PC-9 (cell line): ENCODE results near the gene ANKRD33. TPM values are rescaled to one million over a fixed set of nuclear protein-coding genes. Genes with fewer than 3 reads are reported as not detected.

Experiments used
- BruUV-seq: library from RNA; stranded (reverse); fragments of 400-500 nt; replicated peaks from 2 replicates; lab custom pipeline; 2021; lab: Mats Ljungman, UMichigan
- CTCF ChIA-PET: fragments of 300-600 bp; sonication (Branson Sonifier 250); formaldehyde crosslinking; loops from one replicate; lab custom pipeline; 2022; ENCODE audit warnings: antibody characterized with exemption; lab: Charles Lee
- POLR2A ChIA-PET: fragments of 300-600 bp; sonication (Branson Sonifier 250); formaldehyde crosslinking; loops from one replicate; lab custom pipeline; 2022; ENCODE audit warnings: antibody characterized with exemption; ENCODE audit not compliant: unreplicated experiment; lab: Charles Lee
- DNase-seq, 2 experiments: peaks; one replicate each; pipeline versions ENCODE4 v3.0.0 to v3.0.0-alpha.2; 2015 to 2022; ENCODE audit warnings: mixed read lengths in 1 of 2
- H2AFZ ChIP-seq: fragments of 200-600 bp; sonication (generic); 2 replicates; pipeline ENCODE4 v1.8.1; 2017; ENCODE audit warnings: antibody characterized with exemption
- H3F3A ChIP-seq: fragments of 200-600 bp; sonication (generic); 2 replicates; pipeline ENCODE4 v1.8.1; 2017; ENCODE audit warnings: antibody characterized with exemption, mild to moderate bottlenecking, low read depth; ENCODE audit not compliant: insufficient read depth
- H3K27ac ChIP-seq: fragments of 200-600 bp; sonication (generic); 2 replicates; pipeline ENCODE4 v1.6.1; 2016; ENCODE audit warnings: mixed run types
- H3K27me3 ChIP-seq: fragments of 200-600 bp; sonication (generic); 2 replicates; pipeline ENCODE4 v1.6.1; 2016; ENCODE audit warnings: low read depth, mixed run types; ENCODE audit not compliant: insufficient read depth
- H3K36me3 ChIP-seq: fragments of 200-600 bp; sonication (generic); 2 replicates; pipeline ENCODE4 v1.6.1; 2016; ENCODE audit warnings: low read depth, mixed run types
- H3K4me1 ChIP-seq: fragments of 200-600 bp; sonication (generic); replicated peaks from 2 replicates; pipeline ENCODE4 v1.6.1; 2016; ENCODE audit warnings: mixed run types; ENCODE audit not compliant: insufficient read depth
- H3K4me2 ChIP-seq: fragments of 200-600 bp; sonication (generic); 2 replicates; pipeline ENCODE4 v1.6.1; 2017; ENCODE audit warnings: mixed run types
- H3K4me3 ChIP-seq: fragments of 200-600 bp; sonication (generic); 2 replicates; pipeline ENCODE4 v1.6.1; 2016; ENCODE audit warnings: mixed run types
- H3K79me2 ChIP-seq: fragments of 200-600 bp; sonication (generic); 2 replicates; pipeline ENCODE4 v1.6.1; 2017; ENCODE audit warnings: low read depth, mixed run types
- H3K9me2 ChIP-seq: fragments of 200-600 bp; sonication (generic); 2 replicates; pipeline ENCODE4 v1.8.1; 2017; ENCODE audit warnings: mild to moderate bottlenecking; ENCODE audit not compliant: insufficient read depth
- H3K9me3 ChIP-seq: fragments of 200-600 bp; sonication (generic); 2 replicates; pipeline ENCODE4 v1.8.1; 2016; ENCODE audit warnings: low read depth; ENCODE audit not compliant: insufficient read depth
- H4K20me1 ChIP-seq: fragments of 200-600 bp; sonication (generic); 2 replicates; pipeline ENCODE4 v1.8.1; 2017; ENCODE audit not compliant: insufficient read depth
- EZH2 ChIP-seq: fragments of 200-600 bp; sonication (generic); IDR thresholded peaks from 2 replicates; pipeline ENCODE4 v1.8.0; 2017; ENCODE audit warnings: antibody characterized with exemption, low read depth
- intact Hi-C: fragments of 100-400 bp; cut with micrococcal nuclease; formaldehyde crosslinking; loops from one replicate; pipeline ENCODE4 v1.10.0; 2022; ENCODE audit not compliant: unreplicated experiment
- total RNA-seq: library from RNA; stranded (reverse); gene quantifications from 2 replicates; pipeline ENCODE4 v1.2.3, GENCODE V29; 2021
- TF ChIP-seq, protein P1 (sequence below): fragments of 200-600 bp; sonication (generic); conservative IDR thresholded peaks from 2 replicates; pipeline ENCODE4 v1.6.1; 2017; ENCODE audit warnings: mixed run types, antibody characterized with exemption, mild to moderate bottlenecking, moderate library complexity

Gene ANKRD33
- total RNA-seq, 1 experiment from 2014 or later: not detected

DNA sequence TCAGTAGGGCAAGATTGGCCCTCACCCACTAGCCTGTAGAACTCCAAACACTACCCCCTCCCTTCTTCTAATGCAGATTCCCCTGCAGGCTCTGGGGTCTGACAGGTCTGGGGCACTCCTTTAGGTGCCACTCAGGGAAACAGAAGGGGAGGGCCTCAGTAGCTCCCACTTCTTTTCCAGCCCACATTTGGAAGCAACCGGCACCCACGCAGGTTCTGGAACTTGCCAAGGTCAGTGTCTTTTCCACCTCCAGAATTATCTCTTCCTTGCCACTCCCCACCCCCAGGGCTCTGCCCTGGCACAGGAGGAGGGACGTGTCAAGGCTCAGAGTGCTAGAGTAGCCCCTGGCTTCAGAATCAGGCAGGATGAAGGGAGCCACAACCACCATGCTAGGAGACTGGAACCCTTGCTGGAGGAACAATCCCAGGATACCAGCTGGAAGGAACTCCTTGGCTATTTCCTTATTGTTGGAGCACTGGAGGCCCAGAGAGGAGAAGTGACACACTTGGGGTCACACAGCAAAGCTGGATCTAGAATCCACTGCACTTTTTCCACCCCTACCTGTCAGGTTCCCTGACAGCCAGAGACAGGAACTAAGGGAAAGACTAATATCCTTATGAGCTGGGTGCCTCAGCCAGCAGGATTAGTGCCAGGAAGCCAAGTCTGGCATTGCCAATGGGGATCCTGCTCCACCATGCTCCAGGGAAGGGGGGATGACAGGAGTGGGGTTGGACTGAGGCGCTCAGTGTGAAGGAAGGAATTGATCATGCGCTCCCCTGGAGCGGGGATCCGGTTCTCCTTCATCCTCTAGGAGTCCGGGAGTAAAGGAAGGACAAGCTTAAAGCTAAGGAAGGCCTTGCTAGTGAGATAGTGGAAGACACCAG lies 37.6 kb upstream of the ANKRD33 start:
- Histone ChIP-seq H3K4me1 (no peaks in the 10 kb centered on the region), H3F3A (no peaks in the 10 kb centered on the region), H3K4me2 (no peak overlapping the region), H3K27me3 (peaks cover 74% of the 10 kb centered on the region), H3K9me3 (no peaks in the 10 kb centered on the region), H3K36me3 (no peaks in the 10 kb centered on the region), H3K27ac (no peak overlapping the region), H2AFZ (no peak overlapping the region), H3K9me2 (no peaks in the 10 kb centered on the region), H3K79me2 (no peaks in the 10 kb centered on the region), H4K20me1 (no peaks in the 10 kb centered on the region), H3K4me3 (no peak overlapping the region)
- BruUV-seq: no TSS peak
- intact Hi-C loops: no loop called here
- ChIA-PET POLR2A (no interaction called here), CTCF (no interaction called here)
- no peak for TF ChIP-seq EZH2
- TF ChIP-seq, protein P1, sequence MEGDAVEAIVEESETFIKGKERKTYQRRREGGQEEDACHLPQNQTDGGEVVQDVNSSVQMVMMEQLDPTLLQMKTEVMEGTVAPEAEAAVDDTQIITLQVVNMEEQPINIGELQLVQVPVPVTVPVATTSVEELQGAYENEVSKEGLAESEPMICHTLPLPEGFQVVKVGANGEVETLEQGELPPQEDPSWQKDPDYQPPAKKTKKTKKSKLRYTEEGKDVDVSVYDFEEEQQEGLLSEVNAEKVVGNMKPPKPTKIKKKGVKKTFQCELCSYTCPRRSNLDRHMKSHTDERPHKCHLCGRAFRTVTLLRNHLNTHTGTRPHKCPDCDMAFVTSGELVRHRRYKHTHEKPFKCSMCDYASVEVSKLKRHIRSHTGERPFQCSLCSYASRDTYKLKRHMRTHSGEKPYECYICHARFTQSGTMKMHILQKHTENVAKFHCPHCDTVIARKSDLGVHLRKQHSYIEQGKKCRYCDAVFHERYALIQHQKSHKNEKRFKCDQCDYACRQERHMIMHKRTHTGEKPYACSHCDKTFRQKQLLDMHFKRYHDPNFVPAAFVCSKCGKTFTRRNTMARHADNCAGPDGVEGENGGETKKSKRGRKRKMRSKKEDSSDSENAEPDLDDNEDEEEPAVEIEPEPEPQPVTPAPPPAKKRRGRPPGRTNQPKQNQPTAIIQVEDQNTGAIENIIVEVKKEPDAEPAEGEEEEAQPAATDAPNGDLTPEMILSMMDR: no peak
- DNase-seq: no peak

DNA sequence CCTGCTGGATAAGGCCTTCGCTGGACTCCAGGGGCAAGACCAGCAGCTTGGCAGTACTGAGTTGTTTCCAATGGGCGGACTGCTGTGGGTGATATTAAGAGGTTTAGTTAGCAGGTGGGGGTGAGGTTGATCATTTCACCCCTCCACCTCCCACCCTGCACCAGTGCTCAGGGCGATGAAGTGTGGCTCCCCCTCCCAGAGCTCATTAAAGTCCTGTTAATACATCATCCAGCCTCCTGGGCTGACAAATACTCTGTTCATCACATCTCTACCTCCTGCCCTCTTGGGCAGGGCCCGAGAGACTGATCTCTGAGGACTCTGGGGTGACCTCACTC lies 37.0 kb upstream of the ANKRD33 start:
- H3K79me2 ChIP-seq: no peaks in the 10 kb centered on the region
- H3K4me1 ChIP-seq: no peaks in the 10 kb centered on the region
- H2AFZ ChIP-seq: no peak overlapping the region
- ChIA-PET POLR2A (no interaction called here), CTCF (no interaction called here)
- DNase-seq: no peak
- no peaks in the 10 kb centered on the region for H3K36me3 ChIP-seq
- intact Hi-C loops: no loop called here
- peaks cover 74% of the 10 kb centered on the region for H3K27me3 ChIP-seq
- no peak overlapping the region for H3K4me2 ChIP-seq
- no peak overlapping the region for H3K27ac ChIP-seq
- TF ChIP-seq EZH2: no peak
- TF ChIP-seq, protein P1: no peak
- H3K9me2 ChIP-seq: no peaks in the 10 kb centered on the region
- BruUV-seq: no TSS peak
- no peaks in the 10 kb centered on the region for H4K20me1 ChIP-seq
- no peaks in the 10 kb centered on the region for H3F3A ChIP-seq
- H3K4me3 ChIP-seq: no peak overlapping the region
- H3K9me3 ChIP-seq: no peaks in the 10 kb centered on the region

DNA sequence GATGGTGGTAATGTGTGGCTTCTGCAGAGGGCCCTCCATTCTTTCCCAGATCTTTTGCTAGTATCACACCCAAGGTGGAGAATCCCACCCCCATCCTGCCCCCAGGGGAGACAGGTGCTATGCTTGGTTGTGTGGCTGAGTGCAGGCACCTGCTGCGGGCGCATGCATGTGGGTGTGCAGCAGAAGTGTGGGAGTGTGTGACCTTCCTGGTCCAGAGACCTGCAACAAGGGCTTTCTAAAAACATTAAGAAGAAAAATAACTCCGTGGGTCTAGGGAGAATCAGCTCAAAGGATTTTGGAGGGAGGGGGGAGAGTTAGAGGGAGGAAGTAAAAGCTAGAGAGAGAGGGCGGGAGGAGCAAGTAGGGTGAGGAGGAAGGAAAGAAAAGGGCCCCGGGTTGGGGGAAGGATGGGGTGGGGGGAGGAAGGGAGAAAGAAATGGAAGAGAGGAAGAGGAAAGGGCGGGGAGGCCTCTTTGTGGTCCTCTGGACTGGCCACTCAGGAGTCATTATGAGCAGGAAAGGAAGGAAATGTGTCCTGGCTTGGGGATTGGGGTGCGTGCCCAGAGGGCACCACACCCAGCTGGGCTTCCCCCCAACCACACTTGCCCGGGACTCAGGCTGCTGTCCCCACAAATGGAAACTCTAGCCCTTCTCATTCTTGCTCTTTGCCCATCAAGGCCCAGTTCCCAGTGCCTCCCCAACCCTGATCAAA lies 36.3 kb upstream of the ANKRD33 start:
- Histone ChIP-seq H3K4me3 (no peak overlapping the region), H3K9me2 (no peaks in the 10 kb centered on the region), H3K36me3 (no peaks in the 10 kb centered on the region), H3K9me3 (no peaks in the 10 kb centered on the region), H4K20me1 (no peaks in the 10 kb centered on the region), H3K27ac (no peak overlapping the region), H2AFZ (no peak overlapping the region), H3K4me1 (no peaks in the 10 kb centered on the region), H3K79me2 (no peaks in the 10 kb centered on the region), H3K4me2 (no peak overlapping the region), H3K27me3 (peaks cover 74% of the 10 kb centered on the region), H3F3A (no peaks in the 10 kb centered on the region)
- ChIA-PET CTCF (no interaction called here), POLR2A (no interaction called here)
- DNase-seq: no peak
- no TSS peak for BruUV-seq
- no peak for TF ChIP-seq EZH2
- TF ChIP-seq, protein P1: no peak
- intact Hi-C loops: no loop called here
